ENCODE results near the gene HTR1A. TPM values are rescaled to one million over a fixed set of nuclear protein-coding genes. Genes with fewer than 3 reads are reported as not detected.

The HTR1A gene
- total and polyA plus RNA-seq, 2 of the 4 experiments (the other 2 are of a cell fraction) = not detected

DNA sequence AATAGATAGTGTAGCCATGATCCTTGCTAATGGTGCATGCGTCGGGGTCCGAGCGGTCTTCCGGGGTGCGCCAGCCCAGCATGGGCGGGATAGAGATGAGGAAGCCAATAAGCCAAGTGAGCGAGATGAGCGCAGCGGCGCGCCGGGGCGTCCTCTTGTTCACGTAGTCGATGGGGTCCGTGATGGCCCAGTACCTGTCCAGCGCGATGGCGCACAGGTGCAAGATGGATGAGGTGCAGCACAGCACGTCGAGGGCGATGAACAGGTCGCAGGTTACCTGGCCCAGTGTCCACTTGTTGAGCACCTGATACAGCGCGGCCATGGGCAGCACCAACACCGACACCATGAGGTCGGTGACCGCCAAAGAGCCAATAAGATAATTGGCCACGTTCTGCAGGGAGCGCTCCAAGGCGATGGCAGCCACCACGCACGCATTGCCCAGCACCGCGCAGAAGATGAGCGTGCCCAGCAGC lies 1.1 kb downstream of the HTR1A start:
- Histone ChIP-seq H3K4me1 (ENCODE audit: control insufficient read depth, insufficient read depth, low read length) (no peaks in the 10 kb centered on the region), H3K36me3 (ENCODE audit: control insufficient read depth, insufficient read depth, low read length) (no peaks in the 10 kb centered on the region), H2BK20ac (ENCODE audit: low read depth, low read length) (no peak overlapping the region), H4K5ac (ENCODE audit: low read depth, low read length) (no peak overlapping the region), H2BK5ac (ENCODE audit: low read depth, low read length, poor library complexity, severe bottlenecking) (no peak overlapping the region), H2AK9ac (replicated peaks; ENCODE audit: low read depth, low read length, poor library complexity) (no peak overlapping the region), H3K27me3 (ENCODE audit: control insufficient read depth, insufficient read depth, low read length) (no peaks in the 10 kb centered on the region), H3K9ac (ENCODE audit: low read depth, low read length) (no peak overlapping the region), H3K27ac (ENCODE audit: insufficient read depth, low read length) (no peak overlapping the region), H4K8ac (ENCODE audit: low read depth in 2 of 2, low read length in 2 of 2) (no peak overlapping the region), H3K4ac (ENCODE audit: low read depth, low read length) (no peak overlapping the region), H3K9me3 (ENCODE audit: control insufficient read depth, insufficient read depth, low read length) (peaks cover 10% of the 10 kb centered on the region; the same call in 1 of the 2 replicates), H2AFZ (replicated peaks; ENCODE audit: low read length, poor library complexity) (no peak overlapping the region), H2AK5ac (ENCODE audit: low read depth, low read length) (no peak overlapping the region), H3K18ac (ENCODE audit: low read depth, low read length) (no peak overlapping the region), H4K20me1 (ENCODE audit: insufficient read depth, low read length) (no peaks in the 10 kb centered on the region), H3K9me1 (ENCODE audit: insufficient read depth, low read length) (no peaks in the 10 kb centered on the region), H3K23ac (ENCODE audit: low read depth, low read length) (no peak overlapping the region), H3K79me1 (ENCODE audit: low read depth in 1 of 2, low read length in 2 of 2) (no peaks in the 10 kb centered on the region), H3K4me3 (ENCODE audit: insufficient read depth, low read depth, low read length) (no peak overlapping the region), H4K91ac (ENCODE audit: insufficient read depth, low read depth, low read length) (no peak overlapping the region), H3K4me2 (ENCODE audit: low read depth, low read length) (no peak overlapping the region), H3K14ac (replicated peaks; ENCODE audit: low read depth, low read length) (no peak overlapping the region), H2BK15ac (ENCODE audit: low read depth, low read length) (no peak overlapping the region), H2BK120ac (ENCODE audit: low read depth, low read length) (no peak overlapping the region), H3K56ac (ENCODE audit: extremely low read depth, insufficient read depth, low read length) (no peak overlapping the region)
- TF ChIP-seq SMC3 (IDR thresholded peaks at IDR 0.05; ENCODE audit: low read depth, low read length) (no peak), RFX5 (IDR thresholded peaks at IDR 0.05; ENCODE audit: low read depth, low read length) (no peak), CEBPB (IDR thresholded peaks at IDR 0.05; ENCODE audit: low read depth, low read length) (no peak), CTCF (conservative IDR thresholded peaks at IDR 0.05; ENCODE audit: low read depth, low read length) (no peak), USF2 (IDR thresholded peaks at IDR 0.05; ENCODE audit: low read depth, low read length) (no peak), POLR2A (IDR thresholded peaks at IDR 0.05; ENCODE audit: low read depth, low read length) (no peak), MAZ (IDR thresholded peaks at IDR 0.05; ENCODE audit: borderline replicate concordance, low read depth, low read length) (no peak), FOS (IDR thresholded peaks at IDR 0.05; ENCODE audit: low read depth, low read length) (no peak), BHLHE40 (IDR thresholded peaks at IDR 0.05; ENCODE audit: low read depth, low read length) (no peak), MXI1 (IDR thresholded peaks at IDR 0.05; ENCODE audit: borderline replicate concordance, low read depth, low read length) (no peak), CHD1 (IDR thresholded peaks at IDR 0.05; ENCODE audit: low read depth, low read length) (no peak), NFE2L2 (IDR thresholded peaks at IDR 0.05; ENCODE audit: low read depth, low read length) (no peak), MAFK (IDR thresholded peaks at IDR 0.05; ENCODE audit: low read depth, low read length) (no peak), ELK1 (IDR thresholded peaks at IDR 0.05; ENCODE audit: borderline replicate concordance, low read depth, low read length) (no peak), RAD21 (IDR thresholded peaks at IDR 0.05; ENCODE audit: low read length) (no peak), RCOR1 (IDR thresholded peaks at IDR 0.05; ENCODE audit: insufficient replicate concordance, low read length) (no peak)
- ChIA-PET POLR2A (ENCODE audit: unreplicated experiment) (no interaction called here), CTCF (no interaction called here)
- 11% methylated on average over 3 of the region's 37 CpGs; no CpG with 5 or more reads in 1 of the 2 experiments for WGBS, 2 experiments (ENCODE audit: extremely low coverage in 2 of 2, insufficient read length in 1 of 2)
- in situ Hi-C loops (cut with MboI; ENCODE audit: low sequenced_read_pairs) = no loop called here
- BruUV-seq (replicated peaks) = no TSS peak
- DNase-seq = no peak
- dilution Hi-C loops (cut with HindIII; ENCODE audit: low sequenced_read_pairs, unreplicated experiment) = no loop called here
- intact Hi-C loops (cut with micrococcal nuclease) = loop anchor here (5.0 kb wide), 1 partner anchor 1519 kb away; no protein-coding TSS in a partner anchor
- ATAC-seq (ENCODE audit: low read depth) = no peak

Data from IMR-90 (cell line).